K562 (cell line): ENCODE measurements around the gene TXNDC9. TPM values are rescaled to one million over a fixed set of nuclear protein-coding genes. Genes with fewer than 3 reads are reported as not detected.

Experiments
- ATF2 ChIP-seq: sonication (generic); formaldehyde crosslinking; IDR thresholded peaks from 2 replicates; pipeline ENCODE4 v1.8.1; 2022; ENCODE audit warnings: missing genetic modification reagents
- CBFB ChIP-seq: sonication (generic); formaldehyde crosslinking; IDR thresholded peaks from 2 replicates; pipeline ENCODE4 v1.4.0; 2020; ENCODE audit warnings: mild to moderate bottlenecking, missing genetic modification reagents
- CREB1 ChIP-seq, 2 experiments: sonication (generic) in 1 of 2; formaldehyde crosslinking in 1 of 2; IDR thresholded peaks; 2 replicates each; pipeline versions ENCODE4 v1.6.1 to v1.8.0; 2012 to 2022; ENCODE audit warnings: inconsistent platforms in 1 of 2, mild to moderate bottlenecking in 1 of 2, missing genetic modification reagents in 1 of 2, moderate library complexity in 1 of 2
- CXXC5 ChIP-seq: fragments of 250-450 bp; sonication (Bioruptor Pico); IDR thresholded peaks from 2 replicates; pipeline ENCODE4 v1.8.0; 2022; ENCODE audit warnings: inconsistent platforms, mild to moderate bottlenecking, moderate library complexity
- ELF1 ChIP-seq: fragments of 200-800 bp; sonication (Bioruptor generic); IDR thresholded peaks from 2 replicates; pipeline ENCODE4 v1.6.1; 2016; ENCODE audit warnings: missing genetic modification characterization, missing compliant biosample characterization
- HCFC1 ChIP-seq: IDR thresholded peaks from 2 replicates; pipeline ENCODE4 v1.6.1; 2012; ENCODE audit warnings: low read depth, low read length, improper control_type of control experiment
- HDAC1 ChIP-seq, 2 experiments: fragments of 450-650 bp; IDR thresholded peaks; 2 replicates each; pipeline ENCODE4 v1.6.1; 2016 to 2017; ENCODE audit warnings: inconsistent platforms in 1 of 2, mild to moderate bottlenecking in 1 of 2, moderate library complexity in 1 of 2
- LEF1 ChIP-seq: fragments of 450-650 bp; IDR thresholded peaks from 2 replicates; pipeline ENCODE4 v1.6.1; 2016; ENCODE audit warnings: mild to moderate bottlenecking
- MYC ChIP-seq, 2 experiments: fragments of 250-450 bp in 1 of 2; sonication (Bioruptor Pico) in 1 of 2; IDR thresholded peaks; 2 replicates each; pipeline versions ENCODE4 v1.5.1 to v1.6.1; 2012 to 2021; ENCODE audit warnings: low read depth in 2 of 2, borderline replicate concordance in 1 of 2, improper control_type of control experiment in 1 of 2, low read length in 1 of 2, mild to moderate bottlenecking in 1 of 2, moderate library complexity in 1 of 2
- NCOA4 ChIP-seq: fragments of 450-650 bp; IDR thresholded peaks from 2 replicates; pipeline ENCODE4 v1.6.1; 2018; ENCODE audit warnings: mild to moderate bottlenecking; ENCODE audit not compliant: partially characterized antibody
- NR2C2 ChIP-seq, 2 experiments: fragments of 200-800 bp in 1 of 2; sonication (Bioruptor generic) in 1 of 2; sonication (generic) in 1 of 2; formaldehyde crosslinking in 1 of 2; IDR thresholded peaks; 2 replicates each; pipeline versions ENCODE4 v1.6.1 to v1.8.0; 2016 to 2022; ENCODE audit warnings: mild to moderate bottlenecking in 1 of 2, missing compliant biosample characterization in 1 of 2, missing genetic modification characterization in 1 of 2, missing genetic modification reagents in 1 of 2
- PCBP1 ChIP-seq: fragments of 200-400 bp; formaldehyde crosslinking; IDR thresholded peaks from 2 replicates; pipeline ENCODE4 v1.6.1; 2018; ENCODE audit warnings: mild to moderate bottlenecking, low read depth, low read length; ENCODE audit not compliant: poor library complexity, severe bottlenecking
- PPARD ChIP-seq: fragments of 250-450 bp; sonication (Bioruptor Pico); IDR thresholded peaks from 2 replicates; pipeline ENCODE4 v1.8.0; 2022; ENCODE audit warnings: inconsistent platforms, mild to moderate bottlenecking, moderate library complexity
- RERE ChIP-seq: sonication (generic); formaldehyde crosslinking; IDR thresholded peaks from 2 replicates; pipeline ENCODE4 v1.8.0; 2023; ENCODE audit warnings: missing genetic modification reagents, mild to moderate bottlenecking, borderline replicate concordance
- SMARCA5 ChIP-seq: fragments of 450-650 bp; IDR thresholded peaks from 2 replicates; pipeline ENCODE4 v1.6.1; 2016
- SMC3 ChIP-seq: conservative IDR thresholded peaks from 2 replicates; pipeline ENCODE4 v1.6.1; 2011; ENCODE audit warnings: low read depth, low read length, improper control_type of control experiment; ENCODE audit not compliant: insufficient read depth
- TBL1XR1 ChIP-seq, 2 experiments: IDR thresholded peaks; 2 replicates each; pipeline ENCODE4 v1.6.1; 2012; ENCODE audit warnings: improper control_type of control experiment in 2 of 2, low read length in 2 of 2, mild to moderate bottlenecking in 1 of 2
- TGIF2 ChIP-seq: sonication (generic); formaldehyde crosslinking; IDR thresholded peaks from 2 replicates; pipeline ENCODE4 v1.8.1; 2022; ENCODE audit warnings: mild to moderate bottlenecking, missing genetic modification reagents, moderate library complexity
- ZBTB5 ChIP-seq: fragments of 450-650 bp; IDR thresholded peaks from 2 replicates; pipeline ENCODE4 v1.6.1; 2017; ENCODE audit warnings: antibody characterized with exemption
- ZNF3 ChIP-seq: fragments of 250-450 bp; sonication (Bioruptor Pico); IDR thresholded peaks from 2 replicates; pipeline ENCODE4 v1.5.0; 2021; ENCODE audit warnings: mild to moderate bottlenecking, moderate library complexity
- ZZZ3 ChIP-seq: fragments of 450-650 bp; IDR thresholded peaks from 2 replicates; pipeline ENCODE4 v1.6.1; 2016; ENCODE audit warnings: antibody characterized with exemption, mild to moderate bottlenecking, moderate library complexity
- polyA plus RNA-seq, 8 experiments: library from polyadenylated mRNA; depleted of rRNA in 4 of 8; stranded (reverse) in 5 of 8; unstranded in 3 of 8; fragments of >200 nt; fragmentation: Nextera tagmentation in 2 of 8; fragmentation: Illumina TruSeq in 1 of 8; extraction: Ambion mirVana in 2 of 8; extraction: Trizol in 1 of 8; gene quantifications; 2 replicates each; pipeline versions ENCODE4 v1.2.1 to v1.2.3, GENCODE V29; 2011 to 2014; ENCODE audit warnings: inconsistent platforms in 1 of 8, missing spikeins in 1 of 8
- total RNA-seq, 7 experiments: library from RNA; depleted of rRNA in 6 of 7; stranded (reverse); fragments of >200 nt in 6 of 7; fragmentation: Illumina TruSeq in 2 of 7; extraction: Trizol in 2 of 7; gene quantifications; 2 replicates each; pipeline versions ENCODE4 v1.2.1 to v1.2.3, GENCODE V29; 2011 to 2021; ENCODE audit warnings: low replicate concordance in 1 of 7

TXNDC9 gene
- total and polyA plus RNA-seq, 9 of the 15 experiments (the other 6 are each of a cell fraction or from before 2014, with no cell fraction given) = 37.5 to 211 (median 65.5) TPM

- TF ChIP-seq RERE (CRISPR knock-in tag) (no peak), ELF1 (tag) (peak; percentile 6; the same call in 1 of the 2 replicates), ATF2 (CRISPR knock-in tag) (no peak), LEF1 (no peak), CREB1 (IDR thresholded peaks at IDR 0.05) (no peak), CREB1 (CRISPR knock-in tag; IDR thresholded peaks at IDR 0.05) (no peak), CXXC5 (CRISPR knock-in tag) (no peak), TBL1XR1 (IDR thresholded peaks at IDR 0.05; ENCODE audit: low read length in 2 of 2) (no peak), MYC (IDR thresholded peaks at IDR 0.05; ENCODE audit: low read depth, low read length) (no peak), MYC (CRISPR knock-in tag; IDR thresholded peaks at IDR 0.05; ENCODE audit: borderline replicate concordance, low read depth) (no peak), HCFC1 (no peak), NCOA4 (no peak), SMC3 (no peak), PPARD (CRISPR knock-in tag) (no peak), CBFB (CRISPR knock-in tag) (no peak), TGIF2 (CRISPR knock-in tag) (no peak), ZBTB5 (no peak), ZZZ3 (no peak), SMARCA5 (no peak), HDAC1 (IDR thresholded peaks at IDR 0.05) (0 out of 4 replicates have a peak, but pooled peaks of 1 of the 2 experiments have one; percentile 61), PCBP1 (no peak), NR2C2 (CRISPR knock-in tag; IDR thresholded peaks at IDR 0.05) (no peak), NR2C2 (tag; IDR thresholded peaks at IDR 0.05) (peak; percentile 32; the same call in 1 of the 2 replicates), ZNF3 (CRISPR knock-in tag) (no peak)
Observed at GRCh38 chr2:99336804-99337112, 625 bp upstream of the TXNDC9 start (continued).
